ENCODE measurements around the gene HES2. TPM values are rescaled to one million over a fixed set of nuclear protein-coding genes. Genes with fewer than 3 reads are reported as not detected.

HES2 gene
- total and polyA plus RNA-seq, 8 donors, result 18.4 to 231 TPM; not detected in 6

DNA sequence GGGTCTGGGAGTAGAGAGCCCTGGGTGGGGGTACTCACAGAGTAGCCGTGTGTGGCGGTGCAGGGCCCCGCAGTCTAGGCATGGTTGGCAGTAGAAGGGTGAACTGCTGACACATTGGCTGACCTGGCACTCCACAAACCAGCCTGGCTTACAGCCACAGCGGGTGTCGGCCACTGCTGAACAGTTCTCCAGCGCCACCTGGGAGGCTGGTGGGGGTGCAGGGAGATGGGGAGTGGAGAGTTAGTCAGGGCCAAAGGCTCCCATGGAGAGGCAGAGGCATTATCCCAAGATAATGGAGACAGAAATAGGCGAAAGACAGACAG, 44.8 kb upstream of the HES2 start:
- no peak overlapping the region for H3K27ac ChIP-seq
- TF ChIP-seq, protein P1, sequence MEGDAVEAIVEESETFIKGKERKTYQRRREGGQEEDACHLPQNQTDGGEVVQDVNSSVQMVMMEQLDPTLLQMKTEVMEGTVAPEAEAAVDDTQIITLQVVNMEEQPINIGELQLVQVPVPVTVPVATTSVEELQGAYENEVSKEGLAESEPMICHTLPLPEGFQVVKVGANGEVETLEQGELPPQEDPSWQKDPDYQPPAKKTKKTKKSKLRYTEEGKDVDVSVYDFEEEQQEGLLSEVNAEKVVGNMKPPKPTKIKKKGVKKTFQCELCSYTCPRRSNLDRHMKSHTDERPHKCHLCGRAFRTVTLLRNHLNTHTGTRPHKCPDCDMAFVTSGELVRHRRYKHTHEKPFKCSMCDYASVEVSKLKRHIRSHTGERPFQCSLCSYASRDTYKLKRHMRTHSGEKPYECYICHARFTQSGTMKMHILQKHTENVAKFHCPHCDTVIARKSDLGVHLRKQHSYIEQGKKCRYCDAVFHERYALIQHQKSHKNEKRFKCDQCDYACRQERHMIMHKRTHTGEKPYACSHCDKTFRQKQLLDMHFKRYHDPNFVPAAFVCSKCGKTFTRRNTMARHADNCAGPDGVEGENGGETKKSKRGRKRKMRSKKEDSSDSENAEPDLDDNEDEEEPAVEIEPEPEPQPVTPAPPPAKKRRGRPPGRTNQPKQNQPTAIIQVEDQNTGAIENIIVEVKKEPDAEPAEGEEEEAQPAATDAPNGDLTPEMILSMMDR (IDR thresholded peaks at IDR 0.05), result peak in 1 of 7 experiments; percentile 48
- no peak for TF ChIP-seq POLR2A (IDR thresholded peaks at IDR 0.05)
- peak in 1 of 3 donors; percentile 13 for TF ChIP-seq POLR2AphosphoS5 (IDR thresholded peaks at IDR 0.05)
- 23 to 64% (median 43%) methylated on average over 7 of the region's 7 CpGs for WGBS, 5 donors
- H3K4me3 ChIP-seq, result no peak overlapping the region
- intact Hi-C loops (cut with DNase I; ENCODE audit: low total_unique reads), result no loop called here
- H3K4me1 ChIP-seq, result peaks cover 0 to 31% (median 24%) of the 10 kb centered on the region in 4 donors
- H3K9me3 ChIP-seq, result no peaks in the 10 kb centered on the region
- peaks cover 0 to 44% (median 27%) of the 10 kb centered on the region in 4 donors for H3K36me3 ChIP-seq
- H3K27me3 ChIP-seq, result peaks cover 0 to 71% (median 18%) of the 10 kb centered on the region in 3 donors
- peak in 1 of 2 donors; percentile 90 for DNase-seq

DNA sequence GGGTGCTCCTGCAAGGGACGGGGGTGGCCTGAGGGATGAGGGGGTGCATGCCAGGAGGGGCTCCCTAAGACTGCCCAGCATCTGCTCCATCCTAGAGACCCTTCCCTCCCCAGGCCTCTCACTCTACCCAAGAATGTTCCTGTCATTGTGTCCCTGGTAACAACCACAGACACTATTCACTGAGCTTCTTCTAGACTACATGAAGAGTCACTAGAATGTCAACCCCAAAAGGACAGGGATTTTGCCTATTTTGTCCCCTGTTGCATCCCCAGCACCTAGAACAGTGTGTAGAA, 43.3 kb upstream of the HES2 start:
- WGBS, 5 donors, result 73 to 100% (median 93%) methylated on average over 1 of the region's 1 CpG
- intact Hi-C loops (cut with DNase I; ENCODE audit: low total_unique reads), result no loop called here
- H3K36me3 ChIP-seq, result peaks cover 0 to 30% (median 12%) of the 10 kb centered on the region in 4 donors
- H3K9me3 ChIP-seq, result no peaks in the 10 kb centered on the region
- TF ChIP-seq EP300 (IDR thresholded peaks at IDR 0.05), result no peak
- TF ChIP-seq POLR2AphosphoS5 (IDR thresholded peaks at IDR 0.05), result no peak
- TF ChIP-seq, protein P1 (IDR thresholded peaks at IDR 0.05), result no peak
- no peak for TF ChIP-seq POLR2A (IDR thresholded peaks at IDR 0.05)
- DNase-seq, result no peak
- H3K27ac ChIP-seq, result no peak overlapping the region
- H3K4me1 ChIP-seq, result peaks cover 0 to 31% (median 24%) of the 10 kb centered on the region in 4 donors
- no peak overlapping the region for H3K4me3 ChIP-seq
- peaks cover 0 to 85% (median 18%) of the 10 kb centered on the region in 3 donors for H3K27me3 ChIP-seq

GRCh38 chr1:6462412-6463119, 42.8 kb upstream of the HES2 start:
- no peak for DNase-seq
- Histone ChIP-seq H3K27me3 (peaks cover 0 to 86% (median 18%) of the 10 kb centered on the region in 3 donors), H3K36me3 (peaks cover 0 to 25% (median 9%) of the 10 kb centered on the region in 4 donors), H3K27ac (no peak overlapping the region), H3K9me3 (no peaks in the 10 kb centered on the region), H3K4me3 (no peak overlapping the region), H3K4me1 (peaks cover 0 to 31% (median 24%) of the 10 kb centered on the region in 4 donors)
- WGBS, 5 donors, result 85 to 92% (median 89%) methylated on average over 12 to 13 of the region's 13 CpGs
- intact Hi-C loops (cut with DNase I; ENCODE audit: low total_unique reads), result no loop called here
- no peak for TF ChIP-seq POLR2AphosphoS5 (IDR thresholded peaks at IDR 0.05)
- TF ChIP-seq, protein P1 (IDR thresholded peaks at IDR 0.05), result no peak
- no peak for TF ChIP-seq POLR2A (IDR thresholded peaks at IDR 0.05)
- TF ChIP-seq EP300 (IDR thresholded peaks at IDR 0.05), result no peak

- Histone ChIP-seq H3K36me3 (peaks cover 0 to 20% (median 8%) of the 10 kb centered on the region in 4 donors), H3K9me3 (no peaks in the 10 kb centered on the region), H3K4me3 (no peak overlapping the region), H3K27me3 (peaks cover 0 to 85% (median 18%) of the 10 kb centered on the region in 3 donors), H3K27ac (peak overlapping the region in 1 of 5 donors; percentile 64), H3K4me1 (peaks cover 0 to 31% (median 24%) of the 10 kb centered on the region in 4 donors)
- 80 to 94% (median 84%) methylated on average over 40 to 48 of the region's 48 CpGs for WGBS, 5 donors
- no peak for DNase-seq
- TF ChIP-seq EP300 (IDR thresholded peaks at IDR 0.05), result no peak
- TF ChIP-seq, protein P1 (IDR thresholded peaks at IDR 0.05), result no peak
- no peak for TF ChIP-seq POLR2AphosphoS5 (IDR thresholded peaks at IDR 0.05)
- TF ChIP-seq POLR2A (IDR thresholded peaks at IDR 0.05), result no peak
- intact Hi-C loops (cut with DNase I; ENCODE audit: low total_unique reads), result no loop called here
These were observed 42.1 kb upstream of the HES2 start for GRCh38 chr1:6461538-6462411.

Measured in stomach (tissue), 9 donors.